ENCODE data around the gene IGFBP7.
A peak's percentile ranks its signal among the peaks of the same experiment; 100 is the strongest.

Gene IGFBP7

GRCh38 chr4:57094832-57095223 lies 15.4 kb downstream of the IGFBP7 start:
- DNase-seq: no peak

GRCh38 chr4:57093845-57094831 lies 16.0 kb downstream of the IGFBP7 start:
- no peak for DNase-seq

- no peak for DNase-seq
Observed at GRCh38 chr4:57091657-57092162, 18.5 kb downstream of the IGFBP7 start.

- DNase-seq: no peak
Observed at GRCh38 chr4:57090079-57090478, 20.1 kb downstream of the IGFBP7 start.

GRCh38 chr4:57089549-57089948 lies 20.6 kb downstream of the IGFBP7 start:
- DNase-seq: no peak

- DNase-seq: no peak
Observed at GRCh38 chr4:57086031-57086723, 24.0 kb downstream of the IGFBP7 start.

GRCh38 chr4:57085278-57085677 lies 24.9 kb downstream of the IGFBP7 start:
- no peak for DNase-seq

GRCh38 chr4:57084360-57084759 lies 25.8 kb downstream of the IGFBP7 start:
- no peak for DNase-seq

GRCh38 chr4:57083090-57083489 lies 27.1 kb downstream of the IGFBP7 start:
- DNase-seq: no peak

- DNase-seq: no peak
Observed at GRCh38 chr4:57081651-57082621, 28.2 kb downstream of the IGFBP7 start.

GRCh38 chr4:57080781-57081650 lies 29.2 kb downstream of the IGFBP7 start:
- DNase-seq: no peak

GRCh38 chr4:57078685-57079521 lies 31.3 kb downstream of the IGFBP7 start:
- DNase-seq: peak; percentile 84

GRCh38 chr4:57077550-57078343 lies 32.4 kb downstream of the IGFBP7 start:
- no peak for DNase-seq

- DNase-seq: no peak
Observed at GRCh38 chr4:57076646-57077045, 33.5 kb downstream of the IGFBP7 start.

- no peak for DNase-seq
Observed at GRCh38 chr4:57075367-57075766, 34.8 kb downstream of the IGFBP7 start.

- DNase-seq: no peak
Observed at GRCh38 chr4:57074744-57075143, 35.4 kb downstream of the IGFBP7 start.

GRCh38 chr4:57073559-57073958 lies 36.6 kb downstream of the IGFBP7 start:
- no peak for DNase-seq

GRCh38 chr4:57071326-57071725 lies 38.9 kb downstream of the IGFBP7 start:
- no peak for DNase-seq

GRCh38 chr4:57070461-57070860 lies 39.7 kb downstream of the IGFBP7 start:
- DNase-seq: no peak
